ENCODE results near the gene SNTG2.

DNA sequence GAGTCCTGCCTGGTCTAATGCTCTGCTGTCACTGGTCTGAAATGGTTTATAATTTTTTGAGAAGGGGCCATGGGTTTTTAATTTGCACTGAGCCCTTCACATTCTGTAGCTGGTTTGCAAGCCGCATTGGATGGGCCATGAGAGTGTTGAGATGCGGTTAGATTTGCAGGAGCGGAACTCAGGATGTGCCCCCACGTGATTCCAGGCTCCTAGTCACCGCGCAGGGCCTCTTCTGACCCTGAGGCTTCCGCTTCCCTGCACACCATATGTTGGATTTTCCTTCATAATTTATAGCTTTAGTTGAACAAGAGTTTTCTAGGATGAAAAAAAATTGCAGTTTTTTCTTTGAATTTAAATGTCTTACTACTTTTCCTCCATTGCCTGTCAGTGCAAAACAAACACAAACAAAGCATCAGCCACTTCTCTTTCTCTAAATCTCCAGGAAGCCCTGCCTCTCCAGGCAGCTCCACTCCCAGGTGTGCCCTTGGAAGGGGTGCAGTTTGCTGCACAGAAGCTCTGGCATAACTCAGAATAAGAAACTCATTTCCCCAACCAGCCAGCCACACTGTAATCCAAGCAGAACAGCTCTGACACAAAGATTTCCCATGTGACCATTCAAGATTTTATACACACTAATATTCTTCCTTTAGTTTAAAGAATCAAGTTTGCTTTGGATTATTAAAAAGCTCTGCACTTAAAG is 444.2 kb downstream of the SNTG2 start:
- TF ChIP-seq, protein P1, sequence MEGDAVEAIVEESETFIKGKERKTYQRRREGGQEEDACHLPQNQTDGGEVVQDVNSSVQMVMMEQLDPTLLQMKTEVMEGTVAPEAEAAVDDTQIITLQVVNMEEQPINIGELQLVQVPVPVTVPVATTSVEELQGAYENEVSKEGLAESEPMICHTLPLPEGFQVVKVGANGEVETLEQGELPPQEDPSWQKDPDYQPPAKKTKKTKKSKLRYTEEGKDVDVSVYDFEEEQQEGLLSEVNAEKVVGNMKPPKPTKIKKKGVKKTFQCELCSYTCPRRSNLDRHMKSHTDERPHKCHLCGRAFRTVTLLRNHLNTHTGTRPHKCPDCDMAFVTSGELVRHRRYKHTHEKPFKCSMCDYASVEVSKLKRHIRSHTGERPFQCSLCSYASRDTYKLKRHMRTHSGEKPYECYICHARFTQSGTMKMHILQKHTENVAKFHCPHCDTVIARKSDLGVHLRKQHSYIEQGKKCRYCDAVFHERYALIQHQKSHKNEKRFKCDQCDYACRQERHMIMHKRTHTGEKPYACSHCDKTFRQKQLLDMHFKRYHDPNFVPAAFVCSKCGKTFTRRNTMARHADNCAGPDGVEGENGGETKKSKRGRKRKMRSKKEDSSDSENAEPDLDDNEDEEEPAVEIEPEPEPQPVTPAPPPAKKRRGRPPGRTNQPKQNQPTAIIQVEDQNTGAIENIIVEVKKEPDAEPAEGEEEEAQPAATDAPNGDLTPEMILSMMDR (conservative IDR thresholded peaks at IDR 0.05 in 1 of 2, IDR thresholded peaks at IDR 0.05 in 1 of 2; ENCODE audit: low read depth in 1 of 2, low read length in 2 of 2): no peak
- TF ChIP-seq EZH2 (IDR thresholded peaks at IDR 0.05; ENCODE audit: low read length, missing control alignments): no peak
